Subcutaneous adipose tissue (tissue), 4 donors: ENCODE data around the gene TADA3. TPM values are rescaled to one million over a fixed set of nuclear protein-coding genes. Genes with fewer than 3 reads are reported as not detected.

Experiments
- CTCF ChIP-seq: fragments of 450-650 bp; IDR thresholded peaks from one replicate; pipeline ENCODE4 v1.5.1; 2016; ENCODE audit warnings: low read depth, mild to moderate bottlenecking, control low read depth, antibody characterized with exemption, moderate library complexity
- total RNA-seq, 4 donors: library from RNA; depleted of rRNA; stranded (reverse); fragments of >200 nt; gene quantifications; one replicate each; pipeline ENCODE4 v1.1.0, GENCODE V29; 2016

The TADA3 gene
- total RNA-seq, 4 donors from 2014 or later, result 32.1 to 69.6 (median 58.9) TPM

GRCh38 chr3:9831253-9831652, 39.0 kb upstream of the TADA3 start:
- no peak for TF ChIP-seq CTCF

GRCh38 chr3:9828801-9829755, 36.8 kb upstream of the TADA3 start:
- TF ChIP-seq CTCF, result no peak

- TF ChIP-seq CTCF, result no peak
Measured at GRCh38 chr3:9826815-9827573, 34.7 kb upstream of the TADA3 start.

GRCh38 chr3:9825451-9826040, 33.3 kb upstream of the TADA3 start:
- TF ChIP-seq CTCF, result no peak

GRCh38 chr3:9820946-9821345, 28.7 kb upstream of the TADA3 start:
- no peak for TF ChIP-seq CTCF

GRCh38 chr3:9820543-9820942, 28.3 kb upstream of the TADA3 start:
- TF ChIP-seq CTCF, result no peak
